Measurements from ENCODE around the gene B4GALT3.

B4GALT3 gene

DNA sequence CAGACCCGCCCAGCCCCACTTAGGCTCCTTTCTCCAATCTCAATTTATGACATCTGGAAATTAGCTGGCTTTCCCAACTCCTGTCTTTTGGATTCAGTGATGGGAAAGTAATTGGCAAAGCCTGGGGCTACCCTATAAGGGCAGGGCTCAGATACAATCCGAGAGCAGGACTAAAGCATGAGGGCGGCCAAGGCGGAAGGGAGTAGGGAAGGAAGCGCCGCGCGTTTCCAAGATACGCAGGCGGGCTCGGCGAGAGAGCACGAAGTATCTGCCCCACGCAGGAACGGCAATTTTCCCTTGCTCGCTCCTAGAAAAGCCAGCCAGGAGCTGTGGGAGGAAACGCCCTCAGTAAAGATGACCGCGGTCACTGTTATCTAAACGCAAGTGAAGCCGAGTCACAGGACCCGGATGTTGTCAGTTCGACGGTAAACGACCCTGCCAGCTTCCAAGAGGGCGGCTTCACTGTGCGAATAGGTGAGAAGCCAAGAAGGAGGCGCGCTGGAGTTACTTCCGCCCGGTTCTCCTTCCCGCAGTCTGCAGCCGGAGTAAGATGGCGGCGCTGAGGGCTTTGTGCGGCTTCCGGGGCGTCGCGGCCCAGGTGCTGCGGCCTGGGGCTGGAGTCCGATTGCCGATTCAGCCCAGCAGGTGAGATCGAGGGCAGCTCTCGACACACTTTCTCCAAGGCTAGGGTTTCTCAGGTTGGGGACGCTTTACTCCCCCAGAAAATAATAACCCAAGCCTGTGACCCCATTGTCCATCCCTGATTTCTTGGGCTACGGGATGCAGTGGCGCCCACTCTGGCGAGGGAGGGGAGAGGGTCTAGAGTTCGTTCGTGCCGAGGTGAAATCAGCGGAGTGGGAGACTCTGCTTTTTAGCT lies 24.8 kb upstream of the B4GALT3 start, which contains the start of gene NDUFS2:
NDUFS2 (plus strand) TSS at position 532 of the 877 bp plus-strand sequence; CDS start at position 551, 19 bp downstream.
- peak; percentile 98 for DNase-seq (ENCODE audit: extremely low read depth, low read depth)
- H3K4me3 ChIP-seq (replicated peaks; ENCODE audit: low read depth, low read length): peak within 1 kb of the TSS; percentile 85
- no peak for TF ChIP-seq CTCF (IDR thresholded peaks at IDR 0.05; ENCODE audit: low read depth, low read length, missing control alignments)

DNA sequence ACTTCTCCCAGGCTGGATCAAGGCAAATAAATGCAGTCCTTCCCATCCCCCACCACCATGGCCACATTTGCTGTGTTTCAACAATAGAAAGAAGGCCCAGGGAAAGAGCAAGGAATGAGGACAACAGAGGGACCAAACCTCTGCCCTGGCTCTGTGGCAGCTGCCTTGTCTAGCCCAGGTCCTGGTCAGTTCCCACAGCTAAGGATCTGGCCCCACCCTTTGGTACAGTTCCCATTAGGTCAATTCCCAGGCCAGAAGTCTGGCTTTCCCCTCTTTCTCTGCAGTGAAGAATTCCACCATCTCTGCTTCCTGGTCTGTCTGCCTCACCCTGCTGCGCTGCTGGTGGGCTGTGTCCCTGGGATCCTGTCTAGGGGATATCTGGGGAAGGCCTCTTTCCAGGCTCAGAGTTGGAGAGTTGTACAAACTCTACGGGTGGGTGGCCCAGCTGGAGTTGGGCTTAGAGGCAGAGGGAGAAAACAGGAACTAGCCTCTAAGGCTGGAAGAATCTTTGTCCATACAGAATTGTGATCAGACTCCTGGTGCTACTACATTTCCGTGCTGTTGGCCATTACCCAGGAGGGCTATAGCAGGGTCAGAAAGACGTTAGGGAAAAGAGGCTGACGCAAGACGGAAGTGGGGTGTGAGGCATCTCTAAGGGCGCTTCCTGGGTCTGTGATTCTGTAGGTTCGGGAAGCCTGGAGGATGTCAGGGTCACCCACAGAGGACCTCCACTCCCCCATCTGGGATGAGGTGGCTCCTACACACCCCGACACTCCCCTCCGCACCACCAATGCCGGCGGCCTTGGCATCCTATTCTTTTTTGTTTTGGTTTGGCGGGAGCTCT lies 23.9 kb upstream of the B4GALT3 start:
- DNase-seq (ENCODE audit: extremely low read depth, low read depth): peak; percentile 52
- TF ChIP-seq CTCF (IDR thresholded peaks at IDR 0.05; ENCODE audit: low read depth, low read length, missing control alignments): no peak
- H3K4me3 ChIP-seq (replicated peaks; ENCODE audit: low read depth, low read length): peak overlapping the region; percentile 85

DNA sequence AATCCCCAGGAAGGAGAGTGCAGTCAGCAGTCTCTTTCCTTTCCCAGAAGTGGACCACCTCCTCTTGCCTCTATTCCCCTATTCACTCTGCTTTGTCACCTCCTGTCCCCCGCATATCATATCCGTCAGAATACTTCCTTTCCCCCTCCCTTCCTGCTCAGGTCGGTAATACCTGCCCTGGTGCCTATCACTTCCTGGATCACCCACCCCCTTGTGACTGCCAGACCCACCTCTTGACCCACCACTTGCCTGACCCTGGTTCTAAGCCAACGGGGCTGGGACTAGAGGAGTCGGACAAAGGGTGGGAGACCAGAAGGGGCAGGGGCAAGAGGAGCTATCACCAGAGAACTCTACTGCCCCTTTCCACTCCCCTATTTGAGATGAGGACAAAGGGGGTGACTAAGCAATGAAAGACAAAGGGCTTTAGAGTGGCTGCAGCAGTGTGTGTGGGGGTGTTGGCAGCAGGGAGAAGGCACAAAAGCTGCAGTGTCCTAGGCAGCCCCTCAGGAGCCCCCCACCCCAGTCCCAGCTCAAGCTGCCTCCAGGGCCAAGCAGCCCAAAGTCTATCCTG lies 23.2 kb upstream of the B4GALT3 start:
- no peak for TF ChIP-seq CTCF (IDR thresholded peaks at IDR 0.05; ENCODE audit: low read depth, low read length, missing control alignments)

DNA sequence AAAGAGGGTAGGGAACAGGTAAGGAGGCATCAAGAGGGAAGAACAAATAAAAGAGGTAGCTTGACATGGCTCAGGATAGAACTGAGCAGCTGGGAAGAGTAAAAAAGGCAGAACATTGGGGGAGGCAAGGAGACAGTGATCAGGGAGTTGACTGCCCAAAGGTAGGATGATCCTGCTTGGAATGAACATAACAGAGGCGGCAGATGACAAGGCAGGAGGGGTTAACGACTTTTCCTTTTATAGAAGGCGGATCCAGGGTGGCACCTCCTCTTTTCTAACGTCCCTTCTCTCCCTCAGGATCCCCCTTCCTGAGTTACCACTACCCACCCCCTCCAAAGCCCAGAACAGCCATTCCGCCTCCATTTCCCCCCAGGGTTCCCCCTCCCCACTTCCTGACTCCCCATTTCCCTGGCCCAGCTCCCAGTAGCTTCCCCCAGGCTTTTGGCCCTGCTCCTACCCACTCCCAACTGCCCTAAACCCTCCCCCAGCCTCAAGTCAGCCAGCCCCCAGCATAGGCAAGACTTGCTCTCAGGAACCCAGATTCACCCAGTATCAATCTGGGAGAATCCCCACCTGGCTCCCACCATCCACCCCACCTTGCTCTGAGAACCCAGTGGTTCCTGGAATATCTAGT lies 22.3 kb upstream of the B4GALT3 start:
- H3K4me3 ChIP-seq (replicated peaks; ENCODE audit: low read depth, low read length): no peak overlapping the region
- no peak for DNase-seq (ENCODE audit: extremely low read depth, low read depth)
- no peak for TF ChIP-seq CTCF (IDR thresholded peaks at IDR 0.05; ENCODE audit: low read depth, low read length, missing control alignments)

More for the DNA sequence above, 23.2 kb upstream of the B4GALT3 start:
- no peak for DNase-seq (ENCODE audit: extremely low read depth, low read depth)
- no peak overlapping the region for H3K4me3 ChIP-seq (replicated peaks; ENCODE audit: low read depth, low read length)

DNA sequence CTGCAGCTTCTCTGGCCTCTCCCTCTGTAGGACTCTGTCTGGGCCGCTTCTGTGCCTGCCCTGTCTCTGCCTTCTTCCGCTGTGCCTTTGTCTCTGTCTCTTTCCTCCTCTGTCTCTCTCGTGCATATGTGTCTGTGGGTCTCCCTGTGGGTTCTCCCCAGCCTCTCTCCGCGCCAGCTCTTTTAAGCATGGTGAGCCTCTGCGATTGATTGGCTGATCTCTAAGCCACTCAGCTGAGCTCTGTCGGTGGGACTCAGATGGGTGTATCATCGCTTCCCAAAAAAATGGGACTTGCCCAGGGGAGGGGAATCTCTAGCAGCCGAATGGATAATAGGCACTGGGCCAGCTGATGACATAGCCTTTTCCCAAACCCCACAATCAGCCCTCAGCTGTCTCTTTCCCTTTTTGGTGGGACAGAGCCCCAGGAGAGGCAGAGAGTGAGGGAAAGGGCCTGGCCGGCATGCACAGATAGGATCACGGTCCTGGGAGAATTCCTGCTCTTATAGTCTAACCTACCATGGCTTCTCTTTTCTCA lies 21.7 kb upstream of the B4GALT3 start, which contains the start of gene ADAMTS4:
ADAMTS4 (minus strand) TSS at position 158 of the 535 bp plus-strand sequence. CDS start 427 bp downstream, outside the sequence.
- H3K4me3 ChIP-seq (replicated peaks; ENCODE audit: low read depth, low read length): peak within 1 kb of the TSS; percentile 47
- TF ChIP-seq CTCF (IDR thresholded peaks at IDR 0.05; ENCODE audit: low read depth, low read length, missing control alignments): no peak
- peak; percentile 81 for DNase-seq (ENCODE audit: extremely low read depth, low read depth)
